Measurements from ENCODE around the gene MASP2.
A peak's percentile ranks its signal among the peaks of the same experiment; 100 is the strongest.
"Not testable (repeated sequence)": the region's sequence is repeated elsewhere in the genome, so short reads cannot be mapped to it uniquely, and the experiment has no call there.

The MASP2 gene

DNA sequence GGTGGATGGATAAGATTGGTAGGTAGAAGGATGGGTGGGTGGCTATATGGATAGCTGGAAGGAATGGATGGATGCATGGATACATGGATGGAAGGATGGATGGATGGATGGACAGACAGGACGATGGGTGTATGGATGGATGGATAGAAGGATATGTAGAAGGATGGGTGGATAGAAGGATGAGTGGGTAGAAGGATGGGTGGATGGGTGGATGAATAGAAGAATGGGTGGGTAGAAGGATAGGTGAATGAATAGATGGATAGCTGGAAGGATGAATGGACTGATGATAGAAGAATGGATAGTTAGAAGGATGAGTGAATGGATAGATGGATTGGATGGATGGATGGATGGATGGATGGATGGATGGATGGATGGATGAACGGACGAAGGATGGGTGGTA, 5.0 kb downstream of the MASP2 start:
- CTCF ChIA-PET: no interaction called here
- DNase-seq (ENCODE audit: low spot score): no peak
- POLR2A ChIA-PET (ENCODE audit: low non-redundant PET): no interaction called here
- no peak overlapping the region for H3K27ac ChIP-seq
- TF ChIP-seq, protein P1, sequence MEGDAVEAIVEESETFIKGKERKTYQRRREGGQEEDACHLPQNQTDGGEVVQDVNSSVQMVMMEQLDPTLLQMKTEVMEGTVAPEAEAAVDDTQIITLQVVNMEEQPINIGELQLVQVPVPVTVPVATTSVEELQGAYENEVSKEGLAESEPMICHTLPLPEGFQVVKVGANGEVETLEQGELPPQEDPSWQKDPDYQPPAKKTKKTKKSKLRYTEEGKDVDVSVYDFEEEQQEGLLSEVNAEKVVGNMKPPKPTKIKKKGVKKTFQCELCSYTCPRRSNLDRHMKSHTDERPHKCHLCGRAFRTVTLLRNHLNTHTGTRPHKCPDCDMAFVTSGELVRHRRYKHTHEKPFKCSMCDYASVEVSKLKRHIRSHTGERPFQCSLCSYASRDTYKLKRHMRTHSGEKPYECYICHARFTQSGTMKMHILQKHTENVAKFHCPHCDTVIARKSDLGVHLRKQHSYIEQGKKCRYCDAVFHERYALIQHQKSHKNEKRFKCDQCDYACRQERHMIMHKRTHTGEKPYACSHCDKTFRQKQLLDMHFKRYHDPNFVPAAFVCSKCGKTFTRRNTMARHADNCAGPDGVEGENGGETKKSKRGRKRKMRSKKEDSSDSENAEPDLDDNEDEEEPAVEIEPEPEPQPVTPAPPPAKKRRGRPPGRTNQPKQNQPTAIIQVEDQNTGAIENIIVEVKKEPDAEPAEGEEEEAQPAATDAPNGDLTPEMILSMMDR (conservative IDR thresholded peaks at IDR 0.05; ENCODE audit: low read depth): no peak

DNA sequence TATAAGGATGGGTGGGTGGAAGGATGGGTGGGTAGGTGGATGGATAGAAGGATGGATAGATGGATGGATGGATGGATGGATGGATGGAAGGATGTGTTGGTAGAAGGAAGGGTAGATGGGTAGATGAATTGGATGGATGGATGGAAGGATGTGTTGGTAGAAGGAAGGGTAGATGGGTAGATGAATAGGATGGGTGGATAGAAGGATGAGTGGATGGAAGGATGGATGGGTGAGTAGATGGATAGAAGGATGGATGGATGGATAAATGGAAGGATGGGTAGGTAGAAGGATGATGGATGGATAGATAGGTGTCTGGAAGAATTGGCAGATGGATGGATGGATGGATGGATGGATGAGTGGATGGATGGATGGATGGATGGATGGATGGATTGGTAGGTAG, 6.0 kb downstream of the MASP2 start:
- TF ChIP-seq, protein P1 (conservative IDR thresholded peaks at IDR 0.05; ENCODE audit: low read depth): no peak
- no peak for DNase-seq (ENCODE audit: low spot score)
- ChIA-PET CTCF (no interaction called here), POLR2A (ENCODE audit: low non-redundant PET) (no interaction called here)
- H3K27ac ChIP-seq: no peak overlapping the region

DNA sequence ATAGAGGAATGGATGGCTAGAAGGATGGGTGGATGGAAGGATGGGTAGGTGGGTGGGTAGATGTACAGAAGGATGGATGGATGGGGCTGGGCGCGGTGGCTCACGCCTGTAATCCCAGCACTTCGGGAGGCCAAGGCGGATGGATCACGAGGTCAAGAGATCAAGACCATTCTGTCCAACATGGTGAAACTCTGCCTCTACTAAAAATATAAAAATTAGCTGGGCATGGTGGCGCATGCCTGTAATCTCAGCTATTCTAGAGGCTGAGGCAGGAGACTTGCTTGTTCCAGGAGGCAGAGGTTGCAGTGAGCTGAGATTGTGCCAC, 7.0 kb downstream of the MASP2 start:
- POLR2A ChIA-PET (ENCODE audit: low non-redundant PET); H3K27ac ChIP-seq; DNase-seq (ENCODE audit: low spot score): not testable (repeated sequence)
- CTCF ChIA-PET: interaction anchor here (0.9 kb wide), 1 partner anchor 21 kb away, joined by 3 read pairs; no protein-coding TSS in a partner anchor

DNA sequence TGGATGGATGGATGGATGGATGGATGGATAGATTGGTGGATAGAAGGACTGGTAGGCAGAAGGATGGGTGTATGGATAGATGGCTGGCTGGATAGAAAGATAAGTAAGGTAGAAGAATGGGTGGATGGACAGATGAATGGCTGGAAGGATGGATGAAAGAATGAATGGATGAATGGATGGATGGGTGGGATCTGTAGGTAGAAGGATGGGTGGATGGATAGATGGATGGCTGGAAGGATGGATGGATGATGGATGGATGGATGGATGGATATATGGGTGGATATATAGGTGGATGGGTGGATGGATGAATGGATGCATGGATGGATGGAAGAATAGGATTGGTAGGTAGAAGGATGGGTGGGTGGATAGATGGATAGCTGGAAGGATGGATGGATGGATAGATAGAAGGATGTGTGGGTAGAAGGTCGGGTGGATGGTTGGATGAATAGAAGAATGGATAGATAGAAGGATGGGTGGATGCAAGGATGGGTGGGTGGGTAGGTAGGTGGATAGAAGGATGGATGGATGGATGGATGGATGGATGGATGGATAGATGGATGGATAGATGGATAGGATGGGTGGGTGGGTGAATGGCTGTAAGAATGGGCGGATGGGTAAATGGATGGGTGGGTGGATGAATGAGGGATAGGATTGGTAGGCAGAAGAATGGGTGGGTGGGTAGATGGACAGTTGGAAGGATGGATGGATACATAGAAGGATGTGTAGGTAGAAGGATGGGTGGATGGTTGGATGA, 7.5 kb downstream of the MASP2 start:
- no peak for DNase-seq (ENCODE audit: low spot score)
- ChIA-PET CTCF (interaction anchor here (0.6 to 0.9 kb wide), 3 partner anchors 21 to 606 kb away, joined by 3 to 6 read pairs (median 3); no protein-coding TSS in a partner anchor), POLR2A (ENCODE audit: low non-redundant PET) (no interaction called here)
- H3K27ac ChIP-seq: no peak overlapping the region
- TF ChIP-seq, protein P1 (conservative IDR thresholded peaks at IDR 0.05; ENCODE audit: low read depth): no peak

DNA sequence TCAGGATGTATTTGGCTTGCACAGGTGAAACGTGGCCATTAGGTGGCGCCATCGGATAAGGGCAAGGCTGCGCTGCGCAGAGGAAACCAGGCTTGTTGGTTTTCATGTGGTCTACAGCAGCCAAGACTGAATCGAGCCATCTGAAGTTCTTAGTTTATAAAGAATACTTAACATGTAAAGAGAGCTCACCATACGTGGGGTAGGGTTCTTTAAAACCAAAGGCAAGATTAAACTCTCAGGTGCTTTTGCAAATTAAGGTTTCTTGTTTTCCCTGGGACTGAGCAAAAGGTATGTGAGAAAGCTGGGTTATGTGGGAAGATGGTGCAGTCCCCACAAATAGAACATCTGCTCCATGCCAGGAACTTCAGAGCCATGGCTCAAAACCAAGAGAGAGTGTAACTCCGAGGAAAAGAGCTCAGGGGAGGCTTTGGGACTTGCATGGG, 9.3 kb downstream of the MASP2 start:
- ChIA-PET POLR2A (ENCODE audit: low non-redundant PET) (no interaction called here), CTCF (interaction anchor here (0.5 to 2.5 kb wide), 57 partner anchors 9 to 929 kb away, joined by 3 to 22 read pairs (median 4); partner anchors contain the start of genes ANGPTL7, FBXO6, MASP2 and MTOR)
- DNase-seq (ENCODE audit: low spot score): peak; percentile 78
- H3K27ac ChIP-seq: no peak overlapping the region
- TF ChIP-seq, protein P1 (conservative IDR thresholded peaks at IDR 0.05; ENCODE audit: low read depth): peak; percentile 97

DNA sequence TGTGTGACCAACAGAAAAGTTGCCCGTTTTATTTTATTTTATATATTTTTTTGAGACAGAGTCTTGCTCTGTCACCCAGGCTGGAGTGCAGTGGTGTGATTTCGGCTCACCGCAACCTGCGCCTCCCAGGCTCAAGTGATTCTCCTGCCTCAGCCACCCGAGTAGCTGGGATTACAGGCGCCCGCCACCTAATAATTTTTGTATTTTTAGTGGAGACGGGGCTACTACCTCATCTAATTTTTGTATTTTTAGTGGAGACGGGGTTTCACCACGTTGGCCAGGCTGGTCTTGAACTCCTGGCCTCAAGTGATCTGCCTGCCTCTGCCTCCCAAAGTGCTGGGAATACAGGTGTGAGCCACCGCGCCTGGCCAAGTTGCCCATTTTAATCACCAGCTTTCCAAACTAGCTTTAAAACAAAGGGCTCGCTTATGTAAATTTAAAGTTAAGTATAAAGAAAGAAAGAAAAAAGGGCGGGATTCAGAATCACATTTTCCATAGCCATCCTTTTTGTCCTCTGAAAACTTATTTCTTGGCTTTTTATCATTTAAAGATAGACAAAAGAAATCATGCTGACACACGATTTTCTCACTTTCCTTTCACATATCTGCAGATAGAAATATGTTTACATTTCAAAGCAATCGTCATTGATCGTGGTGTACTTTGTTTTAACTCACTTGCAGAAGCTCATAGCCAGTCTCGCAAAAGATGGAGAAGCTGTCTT, 9.9 kb downstream of the MASP2 start:
- CTCF ChIA-PET: interaction anchor here (0.5 to 2.5 kb wide), 42 partner anchors 10 to 784 kb away, joined by 3 to 22 read pairs (median 4); partner anchors contain the start of genes ANGPTL7, FBXO6 and MTOR
- H3K27ac ChIP-seq; POLR2A ChIA-PET (ENCODE audit: low non-redundant PET); DNase-seq (ENCODE audit: low spot score): not testable (repeated sequence)

DNA sequence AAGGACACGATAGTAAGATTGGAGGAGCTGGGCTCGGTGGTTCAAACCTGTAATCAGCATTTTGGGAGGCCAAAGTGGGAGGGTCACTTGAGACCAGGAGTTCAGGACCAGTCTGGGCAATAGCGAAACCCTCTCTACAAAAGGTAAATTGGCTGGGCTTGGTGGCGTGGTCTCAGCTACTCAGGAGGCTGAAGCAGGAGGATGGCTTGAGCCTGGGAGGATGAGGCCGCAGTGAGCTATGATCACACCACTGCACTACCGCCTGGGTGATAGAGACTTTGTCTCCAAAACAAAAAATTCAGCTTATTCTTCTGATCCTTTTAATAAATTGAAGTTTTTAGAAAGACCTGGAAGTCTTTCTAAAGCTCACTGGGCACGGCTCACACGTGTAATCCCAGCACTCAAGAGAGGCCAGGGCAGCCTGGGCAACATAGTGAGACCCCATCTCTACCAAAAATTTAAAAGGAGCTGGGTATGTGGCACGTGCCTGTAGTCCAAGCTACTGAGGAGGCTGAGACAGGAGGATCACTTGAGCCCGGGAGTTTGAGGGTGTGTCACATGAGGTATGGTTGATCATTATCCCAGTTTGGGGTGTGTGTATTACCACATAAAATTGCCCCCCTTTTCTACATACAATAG, 15.3 kb downstream of the MASP2 start:
- TF ChIP-seq, protein P1 (conservative IDR thresholded peaks at IDR 0.05; ENCODE audit: low read depth): no peak
- H3K27ac ChIP-seq: no peak overlapping the region
- ChIA-PET CTCF (interaction anchor here (0.5 to 0.6 kb wide), 2 partner anchors 21 to 448 kb away, joined by 3 read pairs; no protein-coding TSS in a partner anchor), POLR2A (ENCODE audit: low non-redundant PET) (no interaction called here)
- DNase-seq (ENCODE audit: low spot score): no peak
